Measurements from ENCODE around the gene MRPL40. TPM values are rescaled to one million over a fixed set of nuclear protein-coding genes. Genes with fewer than 3 reads are reported as not detected.

Gene MRPL40
- total and polyA plus RNA-seq, 2 donors (not counting 3 experiments of a cell fraction or from before 2014, with no cell fraction given): 17.5 to 27.4 TPM

- no peak for DNase-seq (ENCODE audit: low read depth, low spot score)
- Histone ChIP-seq H3K9me1 (replicated peaks; ENCODE audit: control insufficient read depth, extremely low read depth, insufficient read depth, low read length) (no peaks in the 10 kb centered on the region), H3K36me3 (ENCODE audit: control insufficient read depth in 2 of 2, extremely low read depth in 1 of 2, insufficient read depth in 2 of 2, low read length in 2 of 2) (peaks cover 5 to 8% of the 10 kb centered on the region in 2 experiments), H2AFZ (ENCODE audit: low read depth, low read length) (no peak overlapping the region), H3K9me3 (replicated peaks; ENCODE audit: control insufficient read depth, insufficient read depth, low read length) (no peaks in the 10 kb centered on the region), H3K9ac (replicated peaks; ENCODE audit: extremely low read depth, insufficient read depth, low read length) (no peak overlapping the region), H4K20me1 (replicated peaks; ENCODE audit: control insufficient read depth, extremely low read depth, insufficient read depth, low read length) (no peaks in the 10 kb centered on the region), H3K27ac (ENCODE audit: insufficient read depth, low read depth, low read length) (no peak overlapping the region), H3K79me2 (ENCODE audit: control insufficient read depth, insufficient read depth, low read length) (peaks cover 22% of the 10 kb centered on the region), H3K4me1 (ENCODE audit: control insufficient read depth, extremely low read depth, insufficient read depth, low read length) (peaks cover 3% of the 10 kb centered on the region), H3K27me3 (ENCODE audit: control insufficient read depth in 2 of 2, insufficient read depth in 2 of 2, low read length in 2 of 2) (no peaks in the 10 kb centered on the region), H3K4me3 (replicated peaks in 1 of 3; ENCODE audit: insufficient read depth in 1 of 3, low read depth in 1 of 3, low read length in 3 of 3) (no peak overlapping the region), H3K4me2 (ENCODE audit: insufficient read depth, low read length) (no peak overlapping the region)
- CTCF ChIA-PET: no interaction called here
- POLR2A ChIA-PET: no interaction called here
- BruUV-seq (replicated peaks): no TSS peak
- intact Hi-C loops (cut with micrococcal nuclease) (no loop called here), dilution Hi-C loops (cut with MboI; ENCODE audit: extremely low pct_ligation_motif_present, low sequenced_read_pairs) (no loop called here)
- no peak for FAIRE-seq
- TF ChIP-seq FOS (IDR thresholded peaks at IDR 0.05; ENCODE audit: borderline replicate concordance, insufficient read depth, low read length) (no peak), POLR2AphosphoS5 (IDR thresholded peaks at IDR 0.05; ENCODE audit: insufficient read depth, low read depth, low read length) (no peak), GATA2 (IDR thresholded peaks at IDR 0.05; ENCODE audit: insufficient read depth, insufficient read length, low read depth, low read length) (no peak), CTCF (IDR thresholded peaks at IDR 0.05; ENCODE audit: extremely low read depth in 1 of 2, insufficient read depth in 1 of 2, low read depth in 1 of 2, low read length in 2 of 2) (no peak), MYC (IDR thresholded peaks at IDR 0.05; ENCODE audit: low read depth, low read length) (no peak), MAX (IDR thresholded peaks at IDR 0.05; ENCODE audit: insufficient read depth, insufficient read length) (no peak)
Measured at GRCh38 chr22:19438298-19438697, 6.0 kb downstream of the MRPL40 start.

All from endothelial cell of umbilical vein (primary cell).